DND-41 (cell line): ENCODE measurements around the gene LCAT.

Experiments
- ATAC-seq: fragments of 200-7000 bp; cut with Tn5 transposase; 3 replicates; pipeline ENCODE4 v1.9.1; 2021; ENCODE audit warnings: low read depth; ENCODE audit not compliant: insufficient read depth
- DNase-seq: peaks from one replicate; pipeline ENCODE4 v3.0.0-alpha.2; 2020
- H2AFZ ChIP-seq: 2 replicates; pipeline ENCODE4 v1.6.0; 2012; ENCODE audit warnings: low read depth, low read length
- H3K27ac ChIP-seq: 2 replicates; pipeline ENCODE4 v1.5.1; 2012; ENCODE audit warnings: low read length, inconsistent platforms
- H3K27me3 ChIP-seq: fragments of 200-600 bp; sonication (generic); 2 replicates; pipeline ENCODE4 v1.6.0; 2012; ENCODE audit warnings: low read length, mild to moderate bottlenecking, inconsistent platforms; ENCODE audit not compliant: insufficient read depth, poor library complexity
- H3K36me3 ChIP-seq: 2 replicates; pipeline ENCODE4 v1.5.1; 2012; ENCODE audit warnings: low read length, inconsistent platforms; ENCODE audit not compliant: insufficient read depth
- H3K4me1 ChIP-seq: 2 replicates; pipeline ENCODE4 v1.5.1; 2012; ENCODE audit warnings: mild to moderate bottlenecking, low read length; ENCODE audit not compliant: insufficient read depth
- H3K4me2 ChIP-seq: 2 replicates; pipeline ENCODE4 v1.6.0; 2012; ENCODE audit warnings: mild to moderate bottlenecking, moderate library complexity, low read length, inconsistent platforms; ENCODE audit not compliant: insufficient read depth
- H3K4me3 ChIP-seq, 2 experiments: fragments of 200-600 bp in 1 of 2; shearing (Covaris generic) in 1 of 2; 2 replicates each; pipeline ENCODE4 v1.5.1; 2012 to 2016; ENCODE audit warnings: inconsistent platforms in 2 of 2, low read length in 2 of 2, mild to moderate bottlenecking in 2 of 2, low read depth in 1 of 2, moderate library complexity in 1 of 2
- H3K79me2 ChIP-seq: 2 replicates; pipeline ENCODE4 v1.6.0; 2012; ENCODE audit warnings: low read length, inconsistent platforms; ENCODE audit not compliant: insufficient read depth
- H3K9ac ChIP-seq: 2 replicates; pipeline ENCODE4 v1.6.0; 2012; ENCODE audit warnings: low read depth, mild to moderate bottlenecking, inconsistent platforms, low read length, moderate library complexity
- H3K9me3 ChIP-seq: 2 replicates; pipeline ENCODE4 v1.5.1; 2012; ENCODE audit warnings: low read length, moderate library complexity, mild to moderate bottlenecking, inconsistent platforms; ENCODE audit not compliant: insufficient read depth, severe bottlenecking
- H4K20me1 ChIP-seq: 2 replicates; pipeline ENCODE4 v1.6.0; 2012; ENCODE audit warnings: low read length; ENCODE audit not compliant: insufficient read depth
- CTCF ChIP-seq: IDR thresholded peaks from 2 replicates; pipeline ENCODE4 v1.5.1; 2012; ENCODE audit warnings: borderline replicate concordance, low read length, moderate library complexity, mild to moderate bottlenecking; ENCODE audit not compliant: poor library complexity, severe bottlenecking; ENCODE audit errors: extremely low read depth
- EZH2 ChIP-seq: IDR thresholded peaks from 3 replicates; pipeline ENCODE4 v1.6.1; 2012; ENCODE audit warnings: borderline replicate concordance, low read depth, mild to moderate bottlenecking, moderate library complexity, low read length, inconsistent platforms; ENCODE audit not compliant: severe bottlenecking

Gene LCAT

GRCh38 chr16:67930191-67930590 is 13.7 kb downstream of the LCAT start:
- ATAC-seq: no peak
- no peak overlapping the region for H3K4me2 ChIP-seq

GRCh38 chr16:67928561-67929364 is 15.2 kb downstream of the LCAT start:
- DNase-seq (peak; percentile 82), ATAC-seq (peak; percentile 89)
- H3K9me3 ChIP-seq: no peaks in the 10 kb centered on the region
- H3K4me2 ChIP-seq: no peak overlapping the region
- H3K27me3 ChIP-seq: no peaks in the 10 kb centered on the region
- peaks cover 3% of the 10 kb centered on the region; the same call in 1 of the 2 replicates for H3K79me2 ChIP-seq
- H4K20me1 ChIP-seq: peaks cover 20% of the 10 kb centered on the region
- peaks cover 60% of the 10 kb centered on the region for H3K36me3 ChIP-seq
- no peaks in the 10 kb centered on the region for H3K4me1 ChIP-seq
- no peak overlapping the region for H2AFZ ChIP-seq
- no peak overlapping the region for H3K4me3 ChIP-seq
- no peak overlapping the region for H3K27ac ChIP-seq
- peak; percentile 98 for TF ChIP-seq CTCF
- TF ChIP-seq EZH2: no peak
- H3K9ac ChIP-seq: no peak overlapping the region

More at GRCh38 chr16:67930191-67930590, 13.7 kb downstream of the LCAT start:
- H3K27me3 ChIP-seq: no peaks in the 10 kb centered on the region
- H4K20me1 ChIP-seq: peaks cover 26% of the 10 kb centered on the region
- H3K4me3 ChIP-seq: no peak overlapping the region
- no peak overlapping the region for H2AFZ ChIP-seq
- no peak overlapping the region for H3K27ac ChIP-seq
- TF ChIP-seq CTCF (no peak), EZH2 (no peak)
- DNase-seq: no peak
- peaks cover 6% of the 10 kb centered on the region for H3K4me1 ChIP-seq
- no peak overlapping the region for H3K9ac ChIP-seq
- peaks cover 9% of the 10 kb centered on the region for H3K79me2 ChIP-seq
- peaks cover 69% of the 10 kb centered on the region for H3K36me3 ChIP-seq
- no peaks in the 10 kb centered on the region for H3K9me3 ChIP-seq

- H3K4me2 ChIP-seq: no peak overlapping the region
- no peaks in the 10 kb centered on the region for H3K9me3 ChIP-seq
- peaks cover 24% of the 10 kb centered on the region for H4K20me1 ChIP-seq
- H2AFZ ChIP-seq: no peak overlapping the region
- DNase-seq (no peak), ATAC-seq (peak; percentile 5; the same call in 1 of the 3 replicates)
- H3K27me3 ChIP-seq: no peaks in the 10 kb centered on the region
- no peak for TF ChIP-seq EZH2
- no peak for TF ChIP-seq CTCF
- no peak overlapping the region for H3K9ac ChIP-seq
- peaks cover 3% of the 10 kb centered on the region; the same call in 1 of the 2 replicates for H3K79me2 ChIP-seq
- H3K36me3 ChIP-seq: peaks cover 63% of the 10 kb centered on the region
- H3K27ac ChIP-seq: no peak overlapping the region
- no peaks in the 10 kb centered on the region for H3K4me1 ChIP-seq
- no peak overlapping the region for H3K4me3 ChIP-seq
These were observed 15.8 kb downstream of the LCAT start for GRCh38 chr16:67928147-67928546.
